Activated CD4-positive, alpha-beta T cell treated with anti-CD3 and anti-CD28 coated beads, Interleukin-2, amount 50 U/mL, for 16 hours (primary cell): ENCODE results near the gene INHBE.

ENCODE experiments used
- DNase-seq: peaks from one replicate; pipeline ENCODE4 v3.0.0-alpha.2; 2020

INHBE gene

DNA sequence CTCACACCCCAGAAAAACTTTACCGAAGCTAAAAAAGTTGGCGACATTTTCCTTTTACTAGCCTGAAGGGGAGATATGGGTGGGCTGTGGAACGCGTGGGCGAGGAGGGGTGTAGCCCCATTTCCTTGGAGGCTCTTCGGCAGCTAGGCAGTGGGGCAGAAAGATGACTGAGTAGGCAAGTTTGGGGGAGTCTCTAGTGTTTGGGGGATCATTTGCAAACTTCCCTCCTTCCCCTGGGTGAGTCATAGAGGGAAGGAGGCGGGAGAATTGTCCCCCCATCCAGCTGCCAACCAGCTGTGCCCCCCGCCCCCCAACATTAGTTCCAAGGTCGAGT is 6.8 kb downstream of the INHBE start:
- no peak for DNase-seq

GRCh38 chr12:57462251-57462911 is 7.3 kb downstream of the INHBE start:
- DNase-seq: peak; percentile 94

- DNase-seq: no peak
Observed at GRCh38 chr12:57462912-57463253, 7.8 kb downstream of the INHBE start.

DNA sequence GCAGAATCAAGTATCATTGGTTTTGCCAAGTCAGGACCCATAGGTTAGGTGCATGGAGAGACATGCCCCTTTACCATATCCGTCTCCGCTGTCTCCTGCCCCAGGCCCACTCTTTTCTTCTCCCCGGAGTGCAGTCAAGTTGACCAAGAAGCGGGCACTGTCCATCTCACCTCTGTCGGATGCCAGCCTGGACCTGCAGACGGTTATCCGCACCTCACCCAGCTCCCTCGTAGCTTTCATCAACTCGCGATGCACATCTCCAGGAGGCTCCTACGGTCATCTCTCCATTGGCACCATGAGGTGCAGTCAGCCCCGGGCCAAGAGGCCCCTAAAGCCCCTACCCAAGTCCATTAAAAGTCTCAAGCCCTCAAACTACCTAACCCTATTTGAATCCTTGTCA is 9.5 kb downstream of the INHBE start:
- DNase-seq: no peak

- DNase-seq: no peak
Observed at GRCh38 chr12:57465030-57465746, 10.1 kb downstream of the INHBE start.

DNA sequence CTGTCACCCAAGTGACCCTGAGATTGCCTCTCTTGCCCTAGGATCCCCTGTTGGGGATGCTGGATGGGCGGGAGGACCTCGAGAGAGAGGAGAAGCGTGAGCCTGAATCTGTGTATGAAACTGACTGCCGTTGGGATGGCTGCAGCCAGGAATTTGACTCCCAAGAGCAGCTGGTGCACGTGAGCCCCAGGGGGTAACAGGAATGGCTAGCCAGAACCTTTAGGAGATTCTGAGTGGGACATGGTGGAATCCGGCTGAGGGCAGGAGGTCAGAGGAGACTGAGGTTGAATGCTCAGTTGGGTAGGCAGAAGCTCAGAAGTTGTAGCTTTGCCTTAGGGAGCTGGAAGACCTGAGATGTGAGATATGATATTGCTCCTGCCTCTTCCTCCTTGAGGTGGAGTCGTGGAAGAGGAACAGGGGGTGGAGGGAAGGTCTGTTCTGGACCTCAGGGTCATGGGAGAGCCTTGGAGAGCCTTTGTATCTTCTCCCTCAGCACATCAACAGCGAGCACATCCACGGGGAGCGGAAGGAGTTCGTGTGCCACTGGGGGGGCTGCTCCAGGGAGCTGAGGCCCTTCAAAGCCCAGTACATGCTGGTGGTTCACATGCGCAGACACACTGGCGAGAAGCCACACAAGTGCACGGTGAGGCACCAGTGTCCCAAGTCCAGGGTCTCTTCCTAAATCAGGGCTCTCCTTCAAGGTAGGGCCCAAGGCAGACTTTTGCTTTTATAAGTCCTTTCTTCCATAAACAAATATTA is 10.8 kb downstream of the INHBE start:
- no peak for DNase-seq

DNA sequence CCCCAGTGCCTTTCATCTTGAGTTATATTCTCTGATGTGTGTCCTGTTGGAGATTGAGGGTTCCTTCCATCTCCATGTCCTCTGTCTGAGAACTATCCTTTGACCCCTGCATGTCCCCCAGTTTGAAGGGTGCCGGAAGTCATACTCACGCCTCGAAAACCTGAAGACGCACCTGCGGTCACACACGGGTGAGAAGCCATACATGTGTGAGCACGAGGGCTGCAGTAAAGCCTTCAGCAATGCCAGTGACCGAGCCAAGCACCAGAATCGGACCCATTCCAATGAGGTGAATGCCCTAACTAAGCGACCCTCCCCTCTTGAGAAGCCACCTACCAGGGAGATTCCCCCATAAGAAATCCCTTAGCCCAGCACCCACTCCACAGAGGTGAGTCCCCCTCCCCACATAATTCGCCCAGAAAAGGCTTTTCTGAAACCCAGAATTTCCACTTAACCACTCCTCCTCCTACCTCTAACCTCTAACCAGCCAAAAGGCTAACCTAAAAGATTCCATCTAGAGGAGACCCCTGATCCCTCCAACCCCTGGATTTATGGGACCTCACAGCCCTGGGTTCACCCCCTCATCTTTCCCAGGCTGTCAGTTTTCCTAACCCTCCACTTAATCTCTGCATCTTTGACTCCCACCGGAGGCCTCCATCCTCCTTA is 12.2 kb downstream of the INHBE start:
- DNase-seq: no peak

DNA sequence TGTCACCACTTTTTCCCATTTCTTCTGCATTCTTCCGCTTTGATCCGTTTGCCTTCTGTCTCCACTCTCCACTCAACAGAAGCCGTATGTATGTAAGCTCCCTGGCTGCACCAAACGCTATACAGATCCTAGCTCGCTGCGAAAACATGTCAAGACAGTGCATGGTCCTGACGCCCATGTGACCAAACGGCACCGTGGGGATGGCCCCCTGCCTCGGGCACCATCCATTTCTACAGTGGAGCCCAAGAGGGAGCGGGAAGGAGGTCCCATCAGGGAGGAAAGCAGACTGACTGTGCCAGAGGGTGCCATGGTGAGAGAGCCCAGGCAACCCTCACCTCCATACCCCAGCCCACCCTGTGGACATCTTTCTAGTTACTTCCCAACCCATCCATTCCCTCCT is 12.8 kb downstream of the INHBE start:
- DNase-seq: no peak

GRCh38 chr12:57469296-57470164 is 14.4 kb downstream of the INHBE start:
- DNase-seq: no peak

DNA sequence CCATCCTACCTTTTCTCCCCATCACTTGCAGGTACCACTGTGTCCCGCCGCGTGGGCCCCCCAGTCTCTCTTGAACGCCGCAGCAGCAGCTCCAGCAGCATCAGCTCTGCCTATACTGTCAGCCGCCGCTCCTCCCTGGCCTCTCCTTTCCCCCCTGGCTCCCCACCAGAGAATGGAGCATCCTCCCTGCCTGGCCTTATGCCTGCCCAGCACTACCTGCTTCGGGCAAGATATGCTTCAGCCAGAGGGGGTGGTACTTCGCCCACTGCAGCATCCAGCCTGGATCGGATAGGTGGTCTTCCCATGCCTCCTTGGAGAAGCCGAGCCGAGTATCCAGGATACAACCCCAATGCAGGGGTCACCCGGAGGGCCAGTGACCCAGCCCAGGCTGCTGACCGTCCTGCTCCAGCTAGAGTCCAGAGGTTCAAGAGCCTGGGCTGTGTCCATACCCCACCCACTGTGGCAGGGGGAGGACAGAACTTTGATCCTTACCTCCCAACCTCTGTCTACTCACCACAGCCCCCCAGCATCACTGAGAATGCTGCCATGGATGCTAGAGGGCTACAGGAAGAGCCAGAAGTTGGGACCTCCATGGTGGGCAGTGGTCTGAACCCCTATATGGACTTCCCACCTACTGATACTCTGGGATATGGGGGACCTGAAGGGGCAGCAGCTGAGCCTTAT is 15.3 kb downstream of the INHBE start:
- DNase-seq: no peak

DNA sequence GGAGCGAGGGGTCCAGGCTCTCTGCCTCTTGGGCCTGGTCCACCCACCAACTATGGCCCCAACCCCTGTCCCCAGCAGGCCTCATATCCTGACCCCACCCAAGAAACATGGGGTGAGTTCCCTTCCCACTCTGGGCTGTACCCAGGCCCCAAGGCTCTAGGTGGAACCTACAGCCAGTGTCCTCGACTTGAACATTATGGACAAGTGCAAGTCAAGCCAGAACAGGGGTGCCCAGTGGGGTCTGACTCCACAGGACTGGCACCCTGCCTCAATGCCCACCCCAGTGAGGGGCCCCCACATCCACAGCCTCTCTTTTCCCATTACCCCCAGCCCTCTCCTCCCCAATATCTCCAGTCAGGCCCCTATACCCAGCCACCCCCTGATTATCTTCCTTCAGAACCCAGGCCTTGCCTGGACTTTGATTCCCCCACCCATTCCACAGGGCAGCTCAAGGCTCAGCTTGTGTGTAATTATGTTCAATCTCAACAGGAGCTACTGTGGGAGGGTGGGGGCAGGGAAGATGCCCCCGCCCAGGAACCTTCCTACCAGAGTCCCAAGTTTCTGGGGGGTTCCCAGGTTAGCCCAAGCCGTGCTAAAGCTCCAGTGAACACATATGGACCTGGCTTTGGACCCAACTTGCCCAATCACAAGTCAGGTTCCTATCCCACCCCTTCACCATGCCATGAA is 16.0 kb downstream of the INHBE start:
- no peak for DNase-seq

GRCh38 chr12:57471661-57472060 is 16.6 kb downstream of the INHBE start:
- no peak for DNase-seq

GRCh38 chr12:57472391-57472790 is 17.3 kb downstream of the INHBE start:
- DNase-seq: no peak

- DNase-seq: no peak
Observed at GRCh38 chr12:57473392-57473791, 18.3 kb downstream of the INHBE start.

- no peak for DNase-seq
Observed at GRCh38 chr12:57473886-57474285, 18.8 kb downstream of the INHBE start.

DNA sequence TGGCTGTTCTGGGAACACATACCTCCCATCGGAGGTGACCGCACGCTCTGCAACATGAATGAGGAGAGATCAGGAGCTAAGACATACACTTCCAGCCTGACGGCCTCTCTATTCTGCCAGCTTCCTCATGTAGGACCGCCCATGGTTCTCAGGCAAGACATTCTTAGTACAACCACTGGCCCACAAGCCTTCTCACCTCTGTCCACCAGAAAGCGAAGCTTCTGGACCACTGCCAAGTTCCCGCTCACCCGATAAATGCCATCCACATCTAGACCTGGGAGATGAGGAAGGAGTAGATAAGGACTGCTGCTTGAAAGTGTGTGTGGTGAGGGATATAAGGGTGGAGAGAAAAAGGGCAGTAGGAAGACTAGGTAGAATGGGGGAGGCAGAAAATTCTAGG is 19.3 kb downstream of the INHBE start:
- DNase-seq: no peak

GRCh38 chr12:57474862-57475261 is 19.8 kb downstream of the INHBE start:
- no peak for DNase-seq

- DNase-seq: no peak
Observed at GRCh38 chr12:57475271-57476161, 20.4 kb downstream of the INHBE start.

DNA sequence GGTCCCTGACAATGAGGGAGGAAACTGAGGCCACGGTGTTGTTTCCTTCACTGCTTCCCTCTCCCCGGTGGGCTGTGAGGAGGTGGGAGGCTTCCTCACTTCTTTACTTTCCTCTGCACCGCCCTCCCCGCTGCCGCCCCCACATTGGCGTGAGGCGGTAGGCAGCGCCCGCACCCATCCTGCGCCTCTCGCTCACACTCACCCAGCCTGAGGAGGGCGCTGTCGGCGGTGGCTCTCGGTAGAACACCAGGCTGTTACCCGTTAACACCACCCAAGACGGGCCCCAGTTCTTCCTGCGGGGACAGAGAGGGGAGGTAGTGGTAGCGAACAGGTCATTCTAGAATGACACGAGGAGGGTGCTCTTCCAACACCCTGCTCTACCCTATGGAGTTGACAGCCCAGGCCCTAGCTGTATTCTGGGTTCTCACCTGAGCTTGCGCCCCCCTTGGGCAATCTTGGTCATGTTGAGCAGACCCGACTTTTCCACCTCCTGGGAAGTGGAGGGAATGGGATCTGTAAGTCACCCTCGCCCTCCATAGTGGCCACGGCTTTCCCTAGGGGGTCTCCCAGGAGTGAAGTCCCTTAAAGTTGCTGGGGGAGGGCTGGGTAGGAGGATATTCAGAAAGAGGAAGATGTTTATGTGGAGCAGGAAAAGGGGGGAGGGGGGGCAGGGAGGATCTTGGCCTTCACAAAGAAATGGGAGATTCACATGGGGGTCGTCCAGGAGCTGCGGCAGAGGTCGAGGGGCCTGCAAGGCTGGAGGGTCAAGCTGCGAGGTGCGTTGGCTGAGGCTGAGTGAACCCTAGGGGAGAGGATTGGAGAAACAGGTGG is 21.3 kb downstream of the INHBE start:
- DNase-seq: peak; percentile 87
